ENCODE results near the gene AP1M1. TPM values are rescaled to one million over a fixed set of nuclear protein-coding genes. Genes with fewer than 3 reads are reported as not detected.
"Not testable (repeated sequence)": the region's sequence is repeated elsewhere in the genome, so short reads cannot be mapped to it uniquely, and the experiment has no call there.

Gene AP1M1
- total RNA-seq, 2 donors from 2014 or later = 112 TPM

DNA sequence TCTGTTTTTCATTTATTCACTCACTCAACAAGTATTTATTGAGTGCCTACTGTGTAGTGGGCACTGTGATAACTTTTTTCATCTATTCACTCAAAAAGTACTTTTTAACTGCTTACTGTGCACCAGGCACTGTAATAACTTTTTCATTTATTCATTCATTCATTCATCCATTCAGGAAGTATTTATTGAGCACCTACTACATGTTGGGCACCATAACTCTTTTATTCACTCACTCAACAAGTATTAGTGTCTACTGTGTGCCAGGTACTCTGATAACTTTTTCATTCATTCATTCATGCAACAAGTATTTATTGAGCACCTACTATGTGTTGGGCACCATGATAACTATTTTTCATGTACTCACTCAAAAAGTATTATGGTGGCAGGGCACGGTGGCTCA, 31.3 kb upstream of the AP1M1 start:
- no peak for DNase-seq
- peaks cover 22% of the 10 kb centered on the region for H3K4me1 Mint-ChIP-seq (ENCODE audit: low read depth)
- H3K36me3 Mint-ChIP-seq (ENCODE audit: insufficient read depth in 2 of 2) = no peaks in the 10 kb centered on the region

DNA sequence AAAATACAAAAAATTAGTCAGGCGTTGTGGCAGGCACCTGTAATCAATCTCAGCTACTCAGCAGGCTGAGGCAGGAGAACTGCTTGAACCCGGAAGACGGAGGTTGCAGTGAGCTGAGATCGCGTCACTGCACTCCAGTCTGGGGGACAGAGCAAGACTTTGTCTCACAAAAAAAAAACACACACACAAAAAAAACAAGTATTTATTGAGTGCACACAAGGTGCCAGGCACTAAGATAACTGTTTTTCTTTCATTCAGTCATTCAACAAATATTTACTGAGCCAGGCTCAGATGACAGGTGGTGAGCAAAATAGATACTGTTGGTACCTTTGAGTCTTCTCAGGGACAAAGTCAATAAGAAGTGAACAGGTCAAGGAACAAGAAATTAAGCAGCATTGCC, 30.7 kb upstream of the AP1M1 start:
- H3K27me3 Mint-ChIP-seq (ENCODE audit: low read depth) = no peaks in the 10 kb centered on the region
- H3K36me3 Mint-ChIP-seq (ENCODE audit: insufficient read depth in 2 of 2) = no peaks in the 10 kb centered on the region
- H3K9me3 Mint-ChIP-seq = no peaks in the 10 kb centered on the region
- H3K4me3 Mint-ChIP-seq = peak overlapping the region in 1 of 2 donors; percentile 5
- ATAC-seq (replicated peaks in 1 of 2) (no peak), DNase-seq (no peak)
- H3K4me1 Mint-ChIP-seq (ENCODE audit: low read depth) = peaks cover 16% of the 10 kb centered on the region
- H3K27ac Mint-ChIP-seq = no peak overlapping the region

More for the DNA sequence above, 31.3 kb upstream of the AP1M1 start:
- ATAC-seq (replicated peaks in 1 of 2) = no peak
- Mint-ChIP-seq H3K27me3 (ENCODE audit: low read depth) (no peaks in the 10 kb centered on the region), H3K4me3 (no peak overlapping the region), H3K9me3 (no peaks in the 10 kb centered on the region), H3K27ac (no peak overlapping the region)

DNA sequence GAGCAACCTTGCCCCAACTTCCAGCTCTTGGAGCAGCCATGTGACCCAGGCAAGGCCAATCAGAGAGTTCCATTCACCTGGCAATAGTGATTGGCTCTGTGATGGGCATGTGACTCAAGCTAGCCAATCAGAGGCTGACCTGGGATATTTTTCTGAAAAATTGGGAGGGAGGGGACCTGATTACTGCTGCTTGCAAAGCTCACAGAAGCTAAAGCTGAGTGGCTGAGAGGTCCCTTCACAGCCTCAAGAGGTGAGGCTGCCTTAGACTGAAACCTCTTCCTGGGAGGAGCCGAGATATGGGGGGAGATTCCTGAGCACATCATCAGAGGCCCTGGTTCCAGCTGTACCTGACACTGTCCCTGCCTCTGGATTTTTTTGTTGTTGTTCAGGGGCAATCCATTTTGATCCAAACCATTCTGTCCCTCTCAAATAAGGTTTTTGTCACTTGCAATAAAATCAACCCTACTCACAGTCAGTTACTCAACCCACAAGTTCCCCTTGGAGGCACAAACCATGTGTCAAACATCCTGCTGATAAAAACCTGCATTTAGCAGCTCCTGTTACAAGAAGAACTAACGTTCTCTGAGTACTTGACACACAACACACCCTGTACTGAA, 29.1 kb upstream of the AP1M1 start:
- no peaks in the 10 kb centered on the region for H3K36me3 Mint-ChIP-seq (ENCODE audit: insufficient read depth in 2 of 2)
- no peaks in the 10 kb centered on the region for H3K27me3 Mint-ChIP-seq (ENCODE audit: low read depth)
- no peaks in the 10 kb centered on the region for H3K9me3 Mint-ChIP-seq
- peak overlapping the region; percentile 22 for H3K27ac Mint-ChIP-seq
- no peak for DNase-seq
- peaks cover 19% of the 10 kb centered on the region for H3K4me1 Mint-ChIP-seq (ENCODE audit: low read depth)
- ATAC-seq (replicated peaks in 1 of 2) = peak; percentile 24 to 33
- no peak overlapping the region for H3K4me3 Mint-ChIP-seq

DNA sequence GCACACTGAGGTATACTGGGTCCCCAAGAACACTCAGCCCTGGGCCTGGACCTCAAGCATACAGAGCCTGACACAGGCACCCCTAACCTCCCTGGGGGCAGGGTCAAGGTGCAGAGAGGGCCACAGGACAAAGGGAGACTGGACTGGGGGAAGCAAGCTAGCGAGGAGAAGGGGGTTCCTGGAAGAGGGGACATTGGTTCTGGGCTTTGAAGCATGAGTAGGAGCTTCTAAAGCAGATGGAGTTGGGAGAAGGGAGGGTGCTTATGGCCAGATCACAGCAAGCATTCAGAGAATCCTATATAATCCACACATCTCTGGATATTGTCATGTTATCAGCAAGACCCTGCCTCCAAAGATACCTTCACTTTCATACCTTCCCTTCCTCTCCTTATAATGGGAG, 27.6 kb upstream of the AP1M1 start:
- Mint-ChIP-seq H3K27me3 (ENCODE audit: low read depth) (no peaks in the 10 kb centered on the region), H3K9me3 (no peaks in the 10 kb centered on the region), H3K27ac (no peak overlapping the region), H3K4me3 (no peak overlapping the region), H3K4me1 (ENCODE audit: low read depth) (peaks cover 21% of the 10 kb centered on the region), H3K36me3 (ENCODE audit: insufficient read depth in 2 of 2) (no peaks in the 10 kb centered on the region)
- ATAC-seq (replicated peaks in 1 of 2) (no peak), DNase-seq (no peak)

DNA sequence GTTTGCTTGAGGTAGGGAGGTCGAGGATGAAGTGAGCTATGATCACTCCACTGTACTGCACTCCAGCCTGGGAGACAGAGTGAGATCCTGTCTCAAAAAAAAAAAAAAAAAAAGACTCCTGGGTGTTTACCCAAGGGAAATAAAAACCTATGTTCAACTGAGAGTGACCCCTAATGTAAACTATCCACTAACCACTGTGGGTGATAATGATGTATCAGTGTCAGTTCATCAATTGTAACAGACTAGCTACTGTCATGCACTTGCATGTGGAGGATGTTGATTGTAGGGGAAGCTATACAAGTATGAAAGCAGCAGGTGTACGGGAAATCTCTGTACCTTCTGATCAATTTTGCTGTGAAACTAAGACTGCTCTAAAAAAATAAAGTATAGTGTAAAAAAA, 21.8 kb upstream of the AP1M1 start:
- H3K4me1 Mint-ChIP-seq (ENCODE audit: low read depth) = peaks cover 8% of the 10 kb centered on the region
- no peaks in the 10 kb centered on the region for H3K9me3 Mint-ChIP-seq
- ATAC-seq (replicated peaks in 1 of 2) (no peak), DNase-seq (no peak)
- H3K4me3 Mint-ChIP-seq = no peak overlapping the region
- H3K27me3 Mint-ChIP-seq (ENCODE audit: low read depth) = no peaks in the 10 kb centered on the region
- no peaks in the 10 kb centered on the region for H3K36me3 Mint-ChIP-seq (ENCODE audit: insufficient read depth in 2 of 2)
- no peak overlapping the region for H3K27ac Mint-ChIP-seq

DNA sequence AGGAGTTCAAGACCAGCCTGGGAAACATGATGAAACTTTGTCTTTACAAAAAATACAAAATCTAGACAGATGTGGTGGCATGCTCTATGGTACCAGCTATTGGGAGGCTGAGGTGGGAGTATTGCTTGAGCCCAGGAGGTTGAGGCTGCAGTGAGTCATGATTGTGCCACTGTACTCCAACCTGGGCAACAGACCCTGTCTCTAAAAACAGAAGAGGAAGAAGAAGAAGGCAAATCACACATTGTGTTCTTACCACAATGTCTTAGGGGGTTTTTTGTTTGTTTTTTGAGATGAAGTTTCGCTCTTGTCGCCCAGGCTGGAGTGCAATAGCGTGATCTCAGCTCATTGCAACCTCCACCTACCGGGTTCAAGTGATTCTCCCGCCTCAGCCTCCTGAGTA, 18.8 kb upstream of the AP1M1 start:
- not testable (repeated sequence) for H3K4me1 Mint-ChIP-seq (ENCODE audit: low read depth); DNase-seq; H3K36me3 Mint-ChIP-seq (ENCODE audit: insufficient read depth in 2 of 2); H3K27me3 Mint-ChIP-seq (ENCODE audit: low read depth); H3K9me3 Mint-ChIP-seq; H3K4me3 Mint-ChIP-seq; ATAC-seq (replicated peaks in 1 of 2); H3K27ac Mint-ChIP-seq

DNA sequence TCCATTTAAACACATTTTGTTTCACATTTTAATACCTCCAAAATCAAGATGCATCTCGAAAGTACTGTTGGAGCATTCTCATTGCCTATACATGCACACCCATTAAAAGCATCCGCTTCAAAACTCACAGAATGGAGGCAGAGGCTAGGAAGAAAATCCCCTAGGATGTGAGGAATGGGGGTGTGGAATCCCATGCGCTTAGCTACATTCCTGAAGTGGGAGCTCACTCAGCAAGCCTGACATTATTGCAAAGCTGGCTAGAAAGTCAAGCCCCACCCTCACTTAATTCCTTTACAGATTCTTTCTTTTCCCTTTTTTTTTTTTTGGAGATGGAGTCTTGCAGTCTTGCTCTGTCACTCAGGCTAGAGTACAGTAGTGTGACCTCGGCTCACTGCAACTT, 17.1 kb upstream of the AP1M1 start:
- Mint-ChIP-seq H3K27ac (no peak overlapping the region), H3K4me3 (no peak overlapping the region), H3K9me3 (no peaks in the 10 kb centered on the region), H3K27me3 (ENCODE audit: low read depth) (no peaks in the 10 kb centered on the region), H3K36me3 (ENCODE audit: insufficient read depth in 2 of 2) (peaks cover 5% of the 10 kb centered on the region in 2 donors), H3K4me1 (ENCODE audit: low read depth) (peaks cover 14% of the 10 kb centered on the region)
- DNase-seq (no peak), ATAC-seq (replicated peaks in 1 of 2) (no peak)

DNA sequence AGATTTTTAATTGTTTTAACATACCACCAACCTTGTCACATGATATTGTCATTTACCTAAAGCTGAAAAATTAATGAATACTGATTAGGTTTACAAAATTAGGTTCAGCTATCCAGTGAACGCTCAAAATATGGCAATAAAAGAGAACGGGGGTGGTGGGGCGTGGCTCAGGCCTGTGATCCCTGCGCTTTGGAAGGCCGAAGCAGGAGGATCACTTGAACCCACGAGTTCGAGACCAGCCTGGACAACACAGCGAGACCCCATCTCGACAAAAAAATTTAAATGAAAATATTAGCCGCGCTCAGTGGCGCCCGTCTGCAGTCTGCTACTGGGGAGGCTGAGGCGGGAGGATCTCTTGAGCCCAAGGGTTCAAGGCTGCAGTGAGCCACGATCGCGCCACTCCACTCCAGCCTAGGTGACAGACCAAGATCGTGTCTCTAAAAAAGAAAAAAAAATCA, 13.0 kb upstream of the AP1M1 start:
- no peak for DNase-seq
- no peaks in the 10 kb centered on the region for H3K9me3 Mint-ChIP-seq
- H3K27me3 Mint-ChIP-seq (ENCODE audit: low read depth) = no peaks in the 10 kb centered on the region
- peak overlapping the region; percentile 99 for H3K27ac Mint-ChIP-seq
- peaks cover 7 to 8% of the 10 kb centered on the region in 2 donors for H3K36me3 Mint-ChIP-seq (ENCODE audit: insufficient read depth in 2 of 2)
- peak overlapping the region; percentile 100 for H3K4me3 Mint-ChIP-seq
- peaks cover 36% of the 10 kb centered on the region for H3K4me1 Mint-ChIP-seq (ENCODE audit: low read depth)
- ATAC-seq (replicated peaks in 1 of 2) = no peak

DNA sequence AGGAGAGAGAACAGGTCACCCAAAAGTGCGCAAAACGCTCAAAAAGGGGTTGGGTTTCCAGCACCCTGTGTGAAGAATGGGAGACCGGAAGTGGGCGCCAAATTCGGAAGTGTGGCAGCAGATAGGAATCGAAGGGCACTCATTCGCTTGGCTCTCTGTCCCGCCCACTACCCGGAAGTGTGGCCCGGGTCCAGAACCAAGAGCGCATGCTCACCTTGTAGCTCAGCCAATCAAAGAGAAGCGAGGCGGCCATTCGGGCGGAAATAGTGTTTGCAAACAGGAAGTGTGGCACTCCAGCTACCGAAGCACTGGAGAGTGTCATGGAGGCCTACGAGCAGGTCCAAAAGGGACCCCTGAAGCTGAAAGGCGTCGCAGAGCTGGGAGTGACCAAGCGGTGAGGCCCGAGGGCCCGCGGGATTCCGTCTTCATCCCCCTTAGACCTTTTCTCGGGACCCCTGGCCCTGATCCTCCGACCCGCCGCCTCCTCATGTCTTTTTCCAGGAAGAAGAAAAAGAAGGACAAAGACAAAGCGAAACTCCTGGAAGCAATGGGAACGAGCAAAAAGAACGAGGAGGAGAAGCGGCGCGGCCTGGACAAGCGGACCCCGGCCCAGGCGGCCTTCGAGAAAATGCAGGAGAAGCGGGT, 12.5 kb upstream of the AP1M1 start, which contains the start of gene FAM32A:
TSS of gene FAM32A (plus strand) at position 288 of the 645 bp plus-strand sequence. CDS start at position 321, 33 bp downstream.
- Mint-ChIP-seq H3K9me3 (no peaks in the 10 kb centered on the region), H3K4me1 (ENCODE audit: low read depth) (peaks cover 36% of the 10 kb centered on the region), H3K36me3 (ENCODE audit: insufficient read depth in 2 of 2) (peaks cover 7 to 8% of the 10 kb centered on the region in 2 donors), H3K4me3 (peak within 1 kb of the TSS; percentile 100), H3K27ac (peak within 1 kb of the TSS; percentile 99), H3K27me3 (ENCODE audit: low read depth) (no peaks in the 10 kb centered on the region)
- peak; percentile 96 to 97 for ATAC-seq (replicated peaks in 1 of 2)
- DNase-seq = peak; percentile 99

DNA sequence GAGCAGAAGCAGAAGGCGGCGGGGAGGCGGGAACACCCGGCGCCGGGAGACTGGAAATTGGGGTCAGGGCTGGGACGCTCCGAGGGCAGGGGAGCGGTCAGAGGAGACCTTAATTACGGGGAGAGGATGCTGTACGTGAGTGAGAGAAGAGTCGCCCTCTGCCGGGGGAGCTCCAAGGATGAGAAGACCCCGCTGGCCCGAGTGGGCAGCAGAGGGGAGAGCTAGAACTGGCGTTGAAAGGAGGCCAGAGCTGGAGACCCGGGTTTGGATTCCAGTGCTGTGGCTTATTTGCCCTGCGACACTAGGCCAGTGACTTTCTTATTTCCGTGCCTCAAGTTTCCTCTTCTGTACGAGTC, 12.0 kb upstream of the AP1M1 start:
- H3K27ac Mint-ChIP-seq = peak overlapping the region; percentile 99
- no peaks in the 10 kb centered on the region for H3K27me3 Mint-ChIP-seq (ENCODE audit: low read depth)
- peaks cover 36% of the 10 kb centered on the region for H3K4me1 Mint-ChIP-seq (ENCODE audit: low read depth)
- no peaks in the 10 kb centered on the region for H3K9me3 Mint-ChIP-seq
- peaks cover 7 to 8% of the 10 kb centered on the region in 2 donors for H3K36me3 Mint-ChIP-seq (ENCODE audit: insufficient read depth in 2 of 2)
- DNase-seq (peak; percentile 63 to 69), ATAC-seq (replicated peaks in 1 of 2) (peak; percentile 47 to 49)
- peak overlapping the region; percentile 100 for H3K4me3 Mint-ChIP-seq

DNA sequence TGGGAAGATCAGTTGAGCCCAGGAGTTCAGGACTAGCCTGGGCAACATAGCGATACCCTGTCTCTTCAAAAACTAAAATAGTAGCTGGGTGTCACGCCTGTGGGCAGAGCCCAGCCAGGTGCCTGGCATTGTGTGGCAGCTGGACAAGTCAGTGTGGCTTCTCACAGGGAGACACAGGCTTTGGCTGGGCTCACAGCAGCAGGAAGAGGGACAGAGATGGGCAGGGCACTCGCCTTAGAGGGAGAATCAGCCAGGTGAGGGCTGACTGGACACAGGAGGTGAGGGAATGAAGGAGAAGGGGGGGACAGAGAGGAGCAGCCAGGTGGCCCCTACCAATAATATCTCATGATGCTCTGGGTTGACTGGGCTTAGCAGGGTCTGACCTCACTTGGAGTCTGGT, 9.2 kb upstream of the AP1M1 start:
- ATAC-seq (replicated peaks in 1 of 2) (no peak), DNase-seq (no peak)
- H3K4me3 Mint-ChIP-seq = no peak overlapping the region
- no peak overlapping the region for H3K27ac Mint-ChIP-seq
- no peaks in the 10 kb centered on the region for H3K9me3 Mint-ChIP-seq
- peaks cover 8 to 12% of the 10 kb centered on the region in 2 donors for H3K36me3 Mint-ChIP-seq (ENCODE audit: insufficient read depth in 2 of 2)
- peaks cover 33% of the 10 kb centered on the region for H3K4me1 Mint-ChIP-seq (ENCODE audit: low read depth)
- no peaks in the 10 kb centered on the region for H3K27me3 Mint-ChIP-seq (ENCODE audit: low read depth)

DNA sequence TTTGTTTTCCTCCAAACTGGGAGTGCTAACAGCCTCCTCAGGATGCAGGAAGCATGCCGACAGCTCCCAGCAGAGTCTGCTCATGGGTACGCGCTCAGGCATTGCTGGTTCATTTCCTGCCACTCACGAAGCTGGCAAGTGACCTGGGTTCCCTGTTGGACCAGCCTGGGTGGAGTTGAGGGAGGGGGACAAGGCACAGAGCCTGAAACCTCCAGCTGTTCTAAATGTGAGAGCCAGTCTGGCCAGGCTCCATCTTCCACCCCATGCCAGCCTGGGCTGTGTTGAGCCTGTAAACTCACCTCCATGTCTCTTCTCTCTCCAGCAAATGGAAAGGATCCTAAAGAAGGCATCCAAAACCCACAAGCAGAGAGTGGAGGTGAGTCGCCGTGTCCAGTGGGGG, 7.5 kb upstream of the AP1M1 start:
- Mint-ChIP-seq H3K4me1 (ENCODE audit: low read depth) (peaks cover 26% of the 10 kb centered on the region), H3K36me3 (ENCODE audit: insufficient read depth in 2 of 2) (peaks cover 6 to 10% of the 10 kb centered on the region in 2 donors), H3K27ac (no peak overlapping the region), H3K4me3 (no peak overlapping the region), H3K27me3 (ENCODE audit: low read depth) (no peaks in the 10 kb centered on the region), H3K9me3 (no peaks in the 10 kb centered on the region)
- no peak for ATAC-seq (replicated peaks in 1 of 2)
- DNase-seq = no peak

DNA sequence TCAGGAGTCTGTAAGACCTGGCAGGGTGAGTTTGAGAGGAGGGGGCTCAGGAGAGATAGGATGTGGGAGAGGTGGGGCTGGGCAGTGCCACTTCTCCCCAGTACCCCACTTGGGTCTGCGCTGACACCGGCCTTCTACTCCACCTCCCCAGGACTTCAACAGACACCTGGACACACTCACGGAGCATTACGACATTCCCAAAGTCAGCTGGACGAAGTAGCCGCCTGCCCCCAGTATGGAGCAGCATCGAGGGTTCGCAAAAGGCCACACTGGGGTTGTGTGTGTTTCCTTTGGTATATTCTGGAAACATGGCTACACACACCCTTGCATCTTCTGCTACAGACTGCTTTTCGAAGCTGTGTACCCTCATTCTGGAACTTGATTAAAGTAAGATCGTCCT, 7.0 kb upstream of the AP1M1 start:
- ATAC-seq (replicated peaks in 1 of 2) (no peak), DNase-seq (no peak)
- Mint-ChIP-seq H3K4me3 (no peak overlapping the region), H3K27ac (no peak overlapping the region), H3K9me3 (no peaks in the 10 kb centered on the region), H3K4me1 (ENCODE audit: low read depth) (peaks cover 21% of the 10 kb centered on the region), H3K27me3 (ENCODE audit: low read depth) (no peaks in the 10 kb centered on the region), H3K36me3 (ENCODE audit: insufficient read depth in 2 of 2) (peaks cover 2 to 7% of the 10 kb centered on the region in 2 donors)
